Activated CD4-positive, alpha-beta T cell treated with anti-CD3 and anti-CD28 coated beads, Interleukin-2, amount 10 ng/mL, durations not matched to agents 24 days and 14 days (primary cell): ENCODE results near the gene BRAP. TPM values are rescaled to one million over a fixed set of nuclear protein-coding genes. Genes with fewer than 3 reads are reported as not detected.
"Not testable (repeated sequence)": the region's sequence is repeated elsewhere in the genome, so short reads cannot be mapped to it uniquely, and the experiment has no call there.

Source experiments
- DNase-seq: peaks from one replicate; pipeline ENCODE4 v3.0.0; 2022
- H3K27ac Mint-ChIP-seq: one replicate; pipeline ENCODE4 v1.8.0; 2022; ENCODE audit warnings: mild to moderate bottlenecking, mixed read lengths
- H3K27me3 Mint-ChIP-seq: one replicate; pipeline ENCODE4 v1.8.0; 2022; ENCODE audit warnings: mixed read lengths
- H3K36me3 Mint-ChIP-seq: one replicate; pipeline ENCODE4 v1.8.0; 2022; ENCODE audit warnings: low read depth, mild to moderate bottlenecking, mixed read lengths
- H3K4me1 Mint-ChIP-seq: one replicate; pipeline ENCODE4 v1.8.0; 2021; ENCODE audit warnings: mixed read lengths
- H3K4me3 Mint-ChIP-seq: one replicate; pipeline ENCODE4 v1.8.0; 2022; ENCODE audit warnings: mild to moderate bottlenecking, moderate library complexity, mixed read lengths
- H3K9me3 Mint-ChIP-seq: one replicate; pipeline ENCODE4 v1.8.0; 2021; ENCODE audit warnings: mixed read lengths
- intact Hi-C: fragments of 100-400 bp; cut with micrococcal nuclease; formaldehyde crosslinking; loops from one replicate; pipeline ENCODE4 v1.15.1; 2023
- total RNA-seq: library from RNA; stranded (reverse); gene quantifications from 2 replicates; pipeline ENCODE4 v1.2.3, GENCODE V29; 2022

BRAP gene
- total RNA-seq, 1 donor from 2014 or later: 20.3 TPM

- Mint-ChIP-seq H3K9me3 (no peaks in the 10 kb centered on the region), H3K27me3 (no peaks in the 10 kb centered on the region), H3K4me3 (peak overlapping the region; percentile 90), H3K36me3 (no peaks in the 10 kb centered on the region), H3K4me1 (peaks cover 17% of the 10 kb centered on the region), H3K27ac (peak overlapping the region; percentile 58)
- no peak for DNase-seq
- intact Hi-C loops: no loop called here
Measured at GRCh38 chr12:111596985-111597830, 88.5 kb downstream of the BRAP start.

GRCh38 chr12:111595341-111595835, 90.4 kb downstream of the BRAP start:
- H3K36me3 Mint-ChIP-seq, H3K27ac Mint-ChIP-seq, DNase-seq, H3K9me3 Mint-ChIP-seq, intact Hi-C loops, H3K4me3 Mint-ChIP-seq, H3K27me3 Mint-ChIP-seq: not testable (repeated sequence)
- peaks cover 17% of the 10 kb centered on the region for H3K4me1 Mint-ChIP-seq

Other genes with a start within 250 kb of the BRAP start
- gene ATXN2, start 86.6 kb downstream of the BRAP start, total RNA-seq: 49.3 and 53.0 TPM in 2 replicates
- 28.2 and 28.6 TPM in 2 replicates for gene ACAD10, start 97 bp upstream of the BRAP start, total RNA-seq
- 0.09 and 0.21 TPM in 2 replicates for gene ALDH2, start 81.0 kb upstream of the BRAP start, total RNA-seq
- 76.0 and 80.2 TPM in 2 replicates for gene MAPKAPK5, start 156.3 kb upstream of the BRAP start, total RNA-seq